ENCODE data around the gene EHD2.
A peak's percentile ranks its signal among the peaks of the same experiment; 100 is the strongest.
"Not testable (repeated sequence)": the region's sequence is repeated elsewhere in the genome, so short reads cannot be mapped to it uniquely, and the experiment has no call there.

Gene EHD2

GRCh38 chr19:47730910-47731309 lies 17.7 kb downstream of the EHD2 start:
- no peak for DNase-seq (ENCODE audit: low read depth, low spot score)
- in situ Hi-C loops (cut with HindIII; ENCODE audit: low sequenced_read_pairs), result no loop called here
- TF ChIP-seq, protein P1, sequence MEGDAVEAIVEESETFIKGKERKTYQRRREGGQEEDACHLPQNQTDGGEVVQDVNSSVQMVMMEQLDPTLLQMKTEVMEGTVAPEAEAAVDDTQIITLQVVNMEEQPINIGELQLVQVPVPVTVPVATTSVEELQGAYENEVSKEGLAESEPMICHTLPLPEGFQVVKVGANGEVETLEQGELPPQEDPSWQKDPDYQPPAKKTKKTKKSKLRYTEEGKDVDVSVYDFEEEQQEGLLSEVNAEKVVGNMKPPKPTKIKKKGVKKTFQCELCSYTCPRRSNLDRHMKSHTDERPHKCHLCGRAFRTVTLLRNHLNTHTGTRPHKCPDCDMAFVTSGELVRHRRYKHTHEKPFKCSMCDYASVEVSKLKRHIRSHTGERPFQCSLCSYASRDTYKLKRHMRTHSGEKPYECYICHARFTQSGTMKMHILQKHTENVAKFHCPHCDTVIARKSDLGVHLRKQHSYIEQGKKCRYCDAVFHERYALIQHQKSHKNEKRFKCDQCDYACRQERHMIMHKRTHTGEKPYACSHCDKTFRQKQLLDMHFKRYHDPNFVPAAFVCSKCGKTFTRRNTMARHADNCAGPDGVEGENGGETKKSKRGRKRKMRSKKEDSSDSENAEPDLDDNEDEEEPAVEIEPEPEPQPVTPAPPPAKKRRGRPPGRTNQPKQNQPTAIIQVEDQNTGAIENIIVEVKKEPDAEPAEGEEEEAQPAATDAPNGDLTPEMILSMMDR (IDR thresholded peaks at IDR 0.05; ENCODE audit: low read depth, low read length), result no peak
- H3K4me3 ChIP-seq (ENCODE audit: low read depth, low read length), result no peak overlapping the region

- no peak overlapping the region for H3K4me3 ChIP-seq (ENCODE audit: low read depth, low read length)
- in situ Hi-C loops (cut with HindIII; ENCODE audit: low sequenced_read_pairs), result no loop called here
These were observed 21.9 kb downstream of the EHD2 start for GRCh38 chr19:47735131-47735530.

GRCh38 chr19:47740866-47741519 lies 27.8 kb downstream of the EHD2 start:
- DNase-seq (ENCODE audit: low read depth, low spot score), result no peak
- in situ Hi-C loops (cut with HindIII; ENCODE audit: low sequenced_read_pairs), result no loop called here
- TF ChIP-seq, protein P1 (IDR thresholded peaks at IDR 0.05; ENCODE audit: low read depth, low read length), result no peak
- H3K4me3 ChIP-seq (ENCODE audit: low read depth, low read length), result no peak overlapping the region

More at GRCh38 chr19:47735131-47735530, 21.9 kb downstream of the EHD2 start:
- TF ChIP-seq, protein P1 (IDR thresholded peaks at IDR 0.05; ENCODE audit: low read depth, low read length), result no peak
- no peak for DNase-seq (ENCODE audit: low read depth, low spot score)

- DNase-seq (ENCODE audit: low read depth, low spot score), result no peak
- no peak overlapping the region for H3K4me3 ChIP-seq (ENCODE audit: low read depth, low read length)
- in situ Hi-C loops (cut with HindIII; ENCODE audit: low sequenced_read_pairs), result no loop called here
- TF ChIP-seq, protein P1 (IDR thresholded peaks at IDR 0.05; ENCODE audit: low read depth, low read length), result no peak
These were observed 28.4 kb downstream of the EHD2 start for GRCh38 chr19:47741544-47742140.

GRCh38 chr19:47742634-47743033 lies 29.4 kb downstream of the EHD2 start:
- in situ Hi-C loops (cut with HindIII; ENCODE audit: low sequenced_read_pairs), result no loop called here
- no peak overlapping the region for H3K4me3 ChIP-seq (ENCODE audit: low read depth, low read length)
- TF ChIP-seq, protein P1 (IDR thresholded peaks at IDR 0.05; ENCODE audit: low read depth, low read length), result no peak
- peak; percentile 27 for DNase-seq (ENCODE audit: low read depth, low spot score)

DNA sequence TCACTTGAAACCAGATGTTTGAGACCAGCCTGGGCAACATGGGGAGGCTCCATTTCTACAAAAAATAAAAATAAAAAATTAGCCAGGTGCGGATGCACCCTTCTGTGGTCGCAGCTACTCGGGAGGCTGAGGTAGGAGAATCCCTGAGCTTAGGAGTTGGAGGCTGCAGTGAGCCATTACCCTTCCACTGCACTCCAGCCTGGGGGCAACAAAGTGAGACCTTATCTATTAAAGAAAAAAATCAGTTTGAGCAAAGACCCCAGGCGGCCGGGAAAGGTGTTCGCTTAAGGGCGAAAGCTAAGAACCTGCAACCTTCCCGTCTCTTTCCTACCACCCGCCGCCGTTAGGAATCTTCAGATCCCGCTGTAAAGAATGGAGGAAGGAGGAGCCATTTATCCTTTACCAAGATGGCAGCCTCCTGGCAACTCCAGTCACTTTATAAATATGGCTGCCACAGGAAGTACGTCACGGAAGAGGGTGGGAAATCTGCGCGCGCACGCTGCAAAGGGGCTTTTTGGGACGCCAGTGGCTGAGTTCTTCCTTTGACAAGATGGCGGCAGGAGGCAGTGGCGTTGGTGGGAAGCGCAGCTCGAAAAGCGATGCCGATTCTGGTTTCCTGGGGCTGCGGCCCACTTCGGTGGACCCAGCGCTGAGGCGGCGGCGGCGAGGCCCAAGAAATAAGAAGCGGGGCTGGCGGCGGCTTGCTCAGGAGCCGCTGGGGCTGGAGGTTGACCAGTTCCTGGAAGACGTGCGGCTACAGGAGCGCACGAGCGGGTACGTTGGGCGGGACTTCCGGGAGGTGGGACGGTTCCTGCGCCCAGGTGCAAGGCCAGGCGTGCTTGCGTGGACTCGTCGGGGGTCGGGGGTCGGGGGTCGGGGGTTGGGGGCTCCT lies 32.0 kb downstream of the EHD2 start, which contains the start of gene NOP53:
Gene NOP53 (plus strand): TSS at position 537 of the 892 bp plus-strand sequence. CDS start 14 bp downstream, at position 551.
- TF ChIP-seq, protein P1 (IDR thresholded peaks at IDR 0.05; ENCODE audit: low read depth, low read length), result no peak
- in situ Hi-C loops (cut with HindIII; ENCODE audit: low sequenced_read_pairs), result no loop called here

GRCh38 chr19:47746129-47746528 lies 32.9 kb downstream of the EHD2 start:
- peak overlapping the region; percentile 83 for H3K4me3 ChIP-seq (ENCODE audit: low read depth, low read length)
- DNase-seq (ENCODE audit: low read depth, low spot score); in situ Hi-C loops (cut with HindIII; ENCODE audit: low sequenced_read_pairs): not testable (repeated sequence)

More for the DNA sequence above, 32.0 kb downstream of the EHD2 start, which contains the start of gene NOP53:
- peak within 1 kb of the TSS; percentile 83 for H3K4me3 ChIP-seq (ENCODE audit: low read depth, low read length)
- DNase-seq (ENCODE audit: low read depth, low spot score), result peak; percentile 97
